Measurements from ENCODE around the gene FOXQ1. TPM values are rescaled to one million over a fixed set of nuclear protein-coding genes. Genes with fewer than 3 reads are reported as not detected.

The FOXQ1 gene
- polyA plus RNA-seq, 1 of the 3 experiments (the other 2 are of a cell fraction): not detected

GRCh38 chr6:1264619-1265445 lies 47.1 kb upstream of the FOXQ1 start:
- Histone ChIP-seq H4K20me1 (ENCODE audit: insufficient read depth) (no peaks in the 10 kb centered on the region), H3K36me3 (replicated peaks in 1 of 2; ENCODE audit: control insufficient read depth in 1 of 2, insufficient read depth in 2 of 2, low read length in 1 of 2) (no peaks in the 10 kb centered on the region), H2AFZ (ENCODE audit: low read depth) (no peak overlapping the region), H3K9ac (no peak overlapping the region), H3K27ac (ENCODE audit: low read depth in 2 of 2, low read length in 1 of 2) (no peak overlapping the region), H3F3A (replicated peaks; ENCODE audit: insufficient read depth) (no peaks in the 10 kb centered on the region), H3K79me2 (ENCODE audit: insufficient read depth) (no peaks in the 10 kb centered on the region), H3K4me3 (ENCODE audit: low read depth in 2 of 2, low read length in 1 of 2) (no peak overlapping the region), H3K27me3 (ENCODE audit: insufficient read depth) (peaks cover 9% of the 10 kb centered on the region; the same call in 1 of the 2 replicates), H3K9me3 (no peaks in the 10 kb centered on the region), H3K4me1 (ENCODE audit: control insufficient read depth in 1 of 2, insufficient read depth in 2 of 2, low read depth in 1 of 2, low read length in 1 of 2) (no peaks in the 10 kb centered on the region), H3K4me2 (no peak overlapping the region), H3K9me2 (no peaks in the 10 kb centered on the region)
- no peak for DNase-seq
- WGBS (ENCODE audit: low lambda C conversion rate): 7% methylated on average over 11 of the region's 11 CpGs
- POLR2A ChIA-PET: no interaction called here
- TF ChIP-seq EZH2phosphoT487 (IDR thresholded peaks at IDR 0.05; ENCODE audit: borderline replicate concordance, low read depth): no peak
- no peak for TF ChIP-seq RFX5 (IDR thresholded peaks at IDR 0.05; ENCODE audit: low read length)
- no peak for TF ChIP-seq CTCF (IDR thresholded peaks at IDR 0.05)
- TF ChIP-seq ZBTB33 (IDR thresholded peaks at IDR 0.05; ENCODE audit: borderline replicate concordance, low read depth): no peak
- no peak for TF ChIP-seq RCOR1 (IDR thresholded peaks at IDR 0.05; ENCODE audit: low read length)
- TF ChIP-seq RAD21 (IDR thresholded peaks at IDR 0.05; ENCODE audit: low read length): no peak
- TF ChIP-seq IRF3 (IDR thresholded peaks at IDR 0.05; ENCODE audit: low read depth, low read length): no peak
- TF ChIP-seq TEAD4 (IDR thresholded peaks at IDR 0.05; ENCODE audit: borderline replicate concordance, insufficient read depth): no peak
- TF ChIP-seq CHD2 (IDR thresholded peaks at IDR 0.05; ENCODE audit: low read length, partially characterized antibody): no peak
- no peak for TF ChIP-seq USF1 (IDR thresholded peaks at IDR 0.05; ENCODE audit: borderline replicate concordance, low read depth)
- no peak for TF ChIP-seq TAF1 (IDR thresholded peaks at IDR 0.05; ENCODE audit: borderline replicate concordance, low read depth, low read length)
- TF ChIP-seq FOXJ3 (CRISPR knock-in tag; IDR thresholded peaks at IDR 0.05): no peak
- no peak for TF ChIP-seq FOXM1 (IDR thresholded peaks at IDR 0.05; ENCODE audit: low read depth)
- TF ChIP-seq MEF2A (IDR thresholded peaks at IDR 0.05; ENCODE audit: borderline replicate concordance, low read depth): no peak
- CTCF ChIA-PET: no interaction called here

Measured in SK-N-SH (cell line).